ENCODE data around the gene MRPL14. TPM values are rescaled to one million over a fixed set of nuclear protein-coding genes. Genes with fewer than 3 reads are reported as not detected.

MRPL14 gene
- total and polyA plus RNA-seq, 9 of the 15 experiments (the other 6 are each of a cell fraction or from before 2014, with no cell fraction given), result 126 to 424 (median 165) TPM

- no peak for TF ChIP-seq ZFP91 (CRISPR knock-in tag; IDR thresholded peaks at IDR 0.05)
- no peak for TF ChIP-seq FOXJ2 (tag; IDR thresholded peaks at IDR 0.05)
- TF ChIP-seq TGIF2 (CRISPR knock-in tag; IDR thresholded peaks at IDR 0.05), result no peak
- TF ChIP-seq IRF2 (CRISPR knock-in tag; IDR thresholded peaks at IDR 0.05), result no peak
- no peak for TF ChIP-seq CSDE1 (IDR thresholded peaks at IDR 0.05)
- peak; percentile 82 for TF ChIP-seq ZFX (CRISPR knock-in tag; IDR thresholded peaks at IDR 0.05)
- TF ChIP-seq ZNF274 (IDR thresholded peaks at IDR 0.05; ENCODE audit: borderline replicate concordance, low read depth, low read length), result 0 out of 2 replicates have a peak, but pooled peaks have one; percentile 21
- no peak for TF ChIP-seq SRSF3 (IDR thresholded peaks at IDR 0.05; ENCODE audit: insufficient read depth, low read length)
- no peak for TF ChIP-seq ZNF766 (CRISPR knock-in tag; conservative IDR thresholded peaks at IDR 0.05)
- no peak for TF ChIP-seq MXD1 (CRISPR knock-in tag; IDR thresholded peaks at IDR 0.05; ENCODE audit: borderline replicate concordance, poor library complexity, severe bottlenecking)
- TF ChIP-seq TEAD2 (tag; IDR thresholded peaks at IDR 0.05), result no peak
- TF ChIP-seq PYGO2 (tag; IDR thresholded peaks at IDR 0.05), result no peak
- TF ChIP-seq ZNF354B (CRISPR knock-in tag; IDR thresholded peaks at IDR 0.05), result no peak
- TF ChIP-seq IRF1 (CRISPR knock-in tag; IDR thresholded peaks at IDR 0.05; ENCODE audit: borderline replicate concordance), result no peak
- TF ChIP-seq ZNF311 (CRISPR knock-in tag; IDR thresholded peaks at IDR 0.05), result no peak
- no peak for TF ChIP-seq TFE3 (CRISPR knock-in tag; IDR thresholded peaks at IDR 0.05)
- no peak for TF ChIP-seq ASH1L (IDR thresholded peaks at IDR 0.05; ENCODE audit: borderline replicate concordance, low read depth, partially characterized antibody)
- peak; percentile 73; the same call in 1 of the 2 replicates for TF ChIP-seq ZNF511 (CRISPR knock-in tag; IDR thresholded peaks at IDR 0.05)
- no peak for TF ChIP-seq PCBP1 (IDR thresholded peaks at IDR 0.05; ENCODE audit: low read depth, low read length, poor library complexity, severe bottlenecking)
- TF ChIP-seq MCM7 (IDR thresholded peaks at IDR 0.05), result no peak
- TF ChIP-seq ZNF644 (tag; IDR thresholded peaks at IDR 0.05; ENCODE audit: low read depth), result no peak
- TF ChIP-seq FIP1L1 (IDR thresholded peaks at IDR 0.05; ENCODE audit: low read depth, low read length, poor library complexity, severe bottlenecking), result peak; percentile 66
- TF ChIP-seq BACH1 (tag; IDR thresholded peaks at IDR 0.05), result no peak
- TF ChIP-seq ZNF239 (CRISPR knock-in tag; IDR thresholded peaks at IDR 0.05), result no peak
Measured at GRCh38 chr6:44151348-44152108, 24.3 kb upstream of the MRPL14 start (continued).

Measured in K562 (cell line).